NCI-H2107 treated with DMSO at 0.1 percent for 48 hours (cell line): Measurements from ENCODE around the gene SPSB3.
"Not testable (repeated sequence)": the region's sequence is repeated elsewhere in the genome, so short reads cannot be mapped to it uniquely, and the experiment has no call there.

Source experiments
- DNase-seq: peaks from one replicate; lab custom pipeline; 2025; ENCODE audit not compliant: unreplicated experiment; lab: John Stamatoyannopoulos, UW

The SPSB3 gene

DNA sequence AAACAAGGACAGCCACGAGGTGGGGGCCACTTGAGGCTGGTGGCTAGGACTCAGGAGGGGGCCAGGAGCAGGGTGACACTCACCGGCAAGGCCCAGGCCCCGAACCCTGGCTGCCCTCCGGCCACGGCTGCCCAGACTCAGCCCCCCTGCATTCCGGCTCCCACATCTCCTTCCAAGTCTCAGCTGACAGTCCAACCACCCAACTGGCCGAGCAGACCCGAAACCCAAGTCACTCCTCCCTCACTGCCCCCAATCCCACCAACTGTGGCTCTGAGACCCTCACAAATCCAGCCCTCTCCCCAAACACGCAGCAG lies 34.9 kb upstream of the SPSB3 start:
- no peak for DNase-seq

- no peak for DNase-seq
Observed at GRCh38 chr16:1816396-1817275, 34.3 kb upstream of the SPSB3 start.

GRCh38 chr16:1815461-1815860 lies 33.1 kb upstream of the SPSB3 start:
- DNase-seq = no peak

GRCh38 chr16:1812732-1813163 lies 30.4 kb upstream of the SPSB3 start:
- peak; percentile 43 for DNase-seq

GRCh38 chr16:1810536-1810935 lies 28.2 kb upstream of the SPSB3 start:
- DNase-seq = no peak

DNA sequence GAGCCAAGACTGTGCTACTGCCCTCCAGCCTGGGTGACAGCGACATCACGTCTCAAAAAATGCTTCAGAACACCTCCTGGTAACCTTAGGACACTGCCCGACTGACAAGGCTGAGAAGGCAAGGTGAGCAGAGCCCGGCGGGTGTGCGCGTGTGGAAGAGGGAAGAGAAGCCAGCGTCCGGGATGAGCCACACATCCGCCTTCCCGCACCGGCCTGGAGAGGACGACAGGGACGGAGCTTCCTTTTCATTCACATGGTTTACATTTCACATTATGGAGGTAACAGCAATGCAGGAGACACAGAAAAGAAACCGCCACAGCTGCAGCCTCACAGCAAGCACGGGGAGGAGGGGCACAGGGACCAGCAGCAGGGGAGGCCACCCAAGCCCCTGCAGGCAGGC lies 27.7 kb upstream of the SPSB3 start:
- no peak for DNase-seq

GRCh38 chr16:1809281-1809801 lies 27.0 kb upstream of the SPSB3 start:
- DNase-seq = no peak

DNA sequence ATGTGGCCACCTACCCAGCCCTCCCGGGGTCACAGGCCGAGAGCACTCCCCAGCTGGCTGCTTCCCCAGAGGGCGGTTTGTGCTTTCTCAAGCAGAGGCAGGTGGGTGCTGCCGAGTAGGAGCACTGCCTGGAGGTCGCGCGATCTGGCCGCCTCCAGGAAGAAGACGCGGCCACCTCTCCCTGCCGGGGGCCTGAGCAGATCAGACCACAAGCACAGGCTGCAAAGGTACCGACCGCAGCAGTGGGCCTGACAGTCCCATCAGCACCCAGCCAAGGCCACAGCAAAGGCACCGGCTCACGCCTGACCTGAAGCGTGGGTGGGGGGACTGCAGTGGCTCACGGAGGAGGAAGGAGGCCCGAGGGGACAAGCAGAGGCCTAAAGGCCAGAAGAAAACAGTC lies 26.3 kb upstream of the SPSB3 start:
- no peak for DNase-seq

GRCh38 chr16:1807626-1808025 lies 25.3 kb upstream of the SPSB3 start:
- no peak for DNase-seq

DNA sequence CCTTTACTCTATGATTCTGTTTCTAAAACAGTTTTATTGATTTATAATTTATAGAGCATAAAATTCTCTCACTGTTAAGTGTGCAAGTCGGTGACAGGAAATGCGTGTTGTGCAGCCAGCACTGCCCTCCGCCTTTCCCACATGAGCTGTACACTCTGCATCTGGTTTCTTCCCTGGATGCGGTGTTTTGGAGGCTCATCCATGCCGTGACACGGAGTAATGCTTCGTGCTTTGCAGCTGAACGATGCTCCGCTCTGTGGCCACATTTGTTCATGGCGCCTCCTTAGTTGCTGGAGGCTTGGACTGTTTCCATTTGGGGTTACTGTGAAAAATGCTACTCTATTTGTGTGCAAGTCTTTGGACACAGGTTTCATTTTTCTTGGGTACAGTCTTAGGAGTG lies 18.3 kb upstream of the SPSB3 start:
- no peak for DNase-seq

DNA sequence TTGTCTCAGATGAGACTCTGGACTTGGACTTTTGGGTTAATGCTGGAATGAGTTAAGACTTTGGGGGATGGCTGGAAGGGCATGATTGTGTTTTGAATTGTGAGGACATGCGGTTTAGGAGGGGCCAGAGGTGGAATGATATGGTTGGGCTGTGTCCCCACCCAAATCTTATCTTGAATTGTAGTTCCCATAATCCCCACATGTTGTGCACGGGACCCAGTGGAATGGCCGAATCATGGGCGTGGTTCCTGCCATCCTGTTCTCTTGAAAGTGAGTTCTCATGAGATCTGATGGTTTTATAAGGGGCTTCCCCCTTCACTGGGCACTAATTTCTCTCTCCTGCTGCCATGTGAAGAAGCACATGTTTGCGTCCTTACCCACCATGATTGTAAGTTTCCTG lies 16.9 kb upstream of the SPSB3 start:
- DNase-seq = not testable (repeated sequence)

DNA sequence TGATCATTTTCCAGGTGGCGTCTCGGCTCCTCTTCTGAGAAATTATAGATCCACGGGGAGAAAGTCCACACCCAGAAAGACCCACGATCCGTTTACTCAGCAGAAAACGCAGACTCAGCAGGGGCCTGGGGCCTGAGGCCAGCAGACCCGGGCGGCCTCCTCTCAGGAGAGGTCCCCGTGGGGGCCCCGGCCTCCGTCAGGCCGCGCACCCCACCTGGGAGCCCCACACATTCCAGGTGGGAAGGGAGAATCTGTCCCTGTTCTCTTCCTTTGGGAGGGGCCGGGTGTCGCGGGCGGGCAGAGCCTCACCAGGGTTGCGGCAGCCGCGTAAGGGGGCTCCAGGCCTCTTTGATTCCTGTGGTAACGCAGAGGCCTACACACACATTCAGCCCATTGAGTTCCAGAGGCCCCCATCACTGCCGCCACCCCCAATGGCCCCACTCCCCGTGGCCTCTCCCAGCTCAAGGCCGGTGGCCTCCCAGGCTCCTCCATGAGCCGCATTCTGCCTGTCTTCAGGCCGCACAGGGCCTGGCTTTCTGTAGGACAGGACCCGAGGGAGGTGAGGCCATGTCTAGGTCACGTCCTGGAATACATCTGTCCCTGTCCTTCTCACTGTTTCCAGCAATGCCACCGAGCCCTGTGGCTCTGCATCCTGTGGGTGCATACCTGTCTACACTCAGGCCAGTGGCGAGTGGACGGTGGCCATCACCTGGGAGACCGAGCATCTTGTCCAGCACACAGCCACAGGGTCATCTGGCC lies 12.7 kb upstream of the SPSB3 start:
- no peak for DNase-seq

DNA sequence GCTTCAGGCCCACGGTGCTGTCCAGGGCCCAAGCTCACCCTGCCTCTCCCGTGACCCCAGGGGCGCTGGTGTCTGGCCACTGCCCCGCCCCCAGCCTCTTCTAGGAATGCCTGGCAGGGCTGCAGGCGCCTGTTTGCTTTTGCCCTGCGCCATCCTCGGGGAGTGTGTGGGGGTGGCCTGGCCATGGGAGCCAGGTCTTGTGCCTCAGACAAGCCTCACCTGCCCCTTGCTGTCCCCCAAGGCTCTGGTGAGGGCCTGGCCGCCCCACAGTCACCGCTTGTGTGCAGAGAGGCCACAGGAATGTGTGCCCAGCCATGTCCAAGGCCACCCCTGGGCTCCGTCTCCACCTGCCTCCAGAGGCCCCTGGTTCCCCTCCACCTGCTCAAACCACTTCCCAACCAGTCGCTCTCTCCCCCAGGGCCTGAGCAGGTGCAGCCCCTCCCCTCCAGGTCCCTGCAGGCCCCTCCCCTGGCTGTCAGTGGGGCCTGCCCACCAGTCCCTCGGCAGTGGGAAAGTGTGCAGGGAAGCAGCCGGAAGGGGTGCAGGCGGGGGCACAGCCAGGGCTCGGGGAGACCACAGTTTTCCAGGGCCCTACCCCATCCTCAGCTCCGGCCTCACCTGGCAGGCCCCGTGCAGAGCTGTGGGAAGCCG lies 12.0 kb upstream of the SPSB3 start:
- peak; percentile 58 for DNase-seq

DNA sequence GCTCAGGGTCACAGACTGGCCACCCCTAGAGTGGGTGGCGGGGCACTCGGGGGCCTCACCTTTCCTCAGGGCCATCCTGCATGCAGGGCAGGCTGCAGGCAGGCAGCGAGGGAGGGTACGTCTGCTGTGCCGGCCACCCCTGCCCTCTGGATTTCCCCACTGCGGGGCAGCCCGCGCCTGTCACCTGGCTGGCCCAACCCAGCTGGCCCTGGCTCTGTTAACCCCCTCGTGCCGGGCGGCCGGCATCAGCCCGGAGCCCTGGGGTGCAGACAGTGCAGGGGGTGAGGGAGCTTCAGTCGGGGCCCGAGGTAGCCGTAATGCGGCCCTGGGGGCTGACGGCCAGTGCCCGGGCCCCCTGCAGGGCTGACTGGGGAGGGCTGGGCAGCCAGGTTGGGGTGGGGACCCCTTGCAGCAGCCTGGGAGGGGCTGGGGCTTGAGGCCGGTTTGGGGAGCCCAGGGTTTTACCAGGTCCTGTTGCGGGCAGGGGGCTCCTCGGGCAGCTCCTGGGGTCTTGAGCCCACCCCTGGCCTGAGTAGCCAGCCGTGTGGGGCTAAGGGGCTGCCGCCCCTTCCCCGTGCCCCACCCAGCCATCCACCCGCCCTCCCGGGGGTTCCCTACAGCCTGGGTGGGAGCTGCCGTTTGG lies 11.3 kb upstream of the SPSB3 start, which contains the start of gene IGFALS:
Gene IGFALS (minus strand): TSS at position 128 of the 643 bp plus-strand sequence. CDS start 53 bp downstream, at position 75.
- no peak for DNase-seq

- DNase-seq = no peak
Observed at GRCh38 chr16:1792836-1793577, 10.6 kb upstream of the SPSB3 start.

DNA sequence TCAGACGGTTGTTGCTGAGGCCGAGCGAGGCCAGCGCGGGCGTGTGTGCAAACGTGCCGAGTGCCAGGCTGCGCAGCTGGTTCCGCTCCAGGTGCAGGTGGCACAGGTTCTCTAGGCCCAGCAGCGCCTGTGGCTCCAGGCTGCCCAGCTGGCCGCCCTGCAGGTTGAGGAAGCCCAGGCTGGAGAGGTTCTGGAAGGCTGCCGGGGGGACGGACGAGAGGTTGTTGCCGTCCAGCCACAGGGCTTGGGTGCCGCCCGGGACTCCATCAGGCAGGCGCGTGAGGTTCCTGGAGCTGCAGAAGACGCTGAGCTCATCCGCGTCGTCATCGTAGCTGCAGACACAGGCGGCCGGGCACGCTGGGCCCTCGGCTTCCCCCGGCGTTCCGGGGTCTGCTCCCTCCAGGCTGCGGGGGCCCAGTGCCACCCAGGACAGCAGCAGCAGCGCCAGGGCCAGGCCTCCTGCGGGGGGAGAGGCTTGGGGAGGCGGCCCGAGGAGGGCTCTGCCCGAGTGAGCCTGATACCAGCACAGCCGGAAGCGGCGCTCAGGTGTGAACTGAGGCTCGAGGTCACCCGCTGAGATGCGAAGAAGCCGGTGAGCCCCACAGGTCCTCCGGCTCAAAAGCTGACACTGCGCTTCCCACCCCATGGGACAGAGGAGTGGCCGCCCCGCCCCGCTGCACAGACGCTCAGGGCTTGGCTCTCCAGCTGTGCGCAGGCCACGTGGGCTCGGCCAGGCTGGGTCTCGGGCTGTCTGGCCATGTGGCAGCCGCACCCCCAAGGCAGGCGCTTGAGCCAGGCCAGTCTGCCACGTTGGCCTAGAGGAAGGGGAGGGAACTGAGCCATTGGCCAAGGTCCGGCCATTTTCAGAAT lies 9.8 kb upstream of the SPSB3 start:
- DNase-seq = no peak

DNA sequence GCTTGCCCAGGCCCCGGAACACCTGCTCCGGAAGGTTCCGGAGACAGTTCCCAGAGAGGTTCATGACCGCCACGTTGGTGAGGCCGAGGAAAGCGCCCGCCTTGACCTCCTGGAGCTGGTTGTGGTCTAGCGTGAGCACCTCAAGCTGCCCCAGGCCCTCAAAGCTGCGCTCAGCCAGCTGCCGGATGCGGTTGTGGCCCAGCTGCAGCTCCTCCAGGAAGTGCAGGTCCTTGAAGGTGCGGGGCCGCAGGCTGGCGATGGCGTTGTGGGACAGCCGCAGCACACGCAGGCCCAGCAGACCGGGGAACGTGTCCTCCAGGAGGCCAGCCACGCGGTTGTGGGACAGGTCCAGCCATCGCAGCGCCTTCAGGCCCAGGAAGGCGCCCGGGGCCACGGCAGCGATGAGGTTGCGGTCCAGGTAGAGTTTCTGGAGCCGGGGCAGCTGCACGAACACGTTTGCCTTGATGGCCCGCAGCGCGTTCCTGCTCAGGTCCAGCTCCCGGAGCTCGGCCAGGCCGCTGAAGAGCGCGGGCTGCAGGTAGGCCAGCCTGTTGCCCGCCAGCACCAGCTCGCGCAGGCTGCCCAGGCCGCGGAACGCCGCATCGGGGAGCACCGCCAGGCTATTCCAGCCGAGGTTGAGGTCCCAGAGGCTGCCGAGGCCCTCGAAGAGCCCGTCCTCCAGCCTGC lies 9.0 kb upstream of the SPSB3 start:
- DNase-seq = no peak

GRCh38 chr16:1790611-1791255 lies 8.4 kb upstream of the SPSB3 start:
- no peak for DNase-seq
